CD14-positive monocyte (primary cell): ENCODE measurements around the gene UQCR10. TPM values are rescaled to one million over a fixed set of nuclear protein-coding genes. Genes with fewer than 3 reads are reported as not detected.
A peak's percentile ranks its signal among the peaks of the same experiment; 100 is the strongest.

ENCODE experiments used
- DNase-seq, 3 donors: peaks; one replicate each; pipeline ENCODE4 v3.0.0-alpha.2; 2011 to 2022
- H2AFZ ChIP-seq: 2 replicates; pipeline ENCODE4 v1.6.0; 2012; ENCODE audit warnings: mild to moderate bottlenecking, low read depth, low read length, inconsistent platforms; ENCODE audit not compliant: insufficient read depth, poor library complexity, severe bottlenecking
- H3K27ac ChIP-seq, 2 donors: 1 replicate in 1 of 2; 2 replicates in 1 of 2; pipeline ENCODE4 v1.5.1; 2012 to 2013; ENCODE audit warnings: low read length in 2 of 2, control low read depth in 1 of 2, inconsistent platforms in 1 of 2, low read depth in 1 of 2, mild to moderate bottlenecking in 1 of 2
- H3K27me3 ChIP-seq, 2 donors: one replicate each; pipeline versions ENCODE4 v1.6.0 to v1.6.1; 2011 to 2013; ENCODE audit warnings: low read length in 2 of 2; ENCODE audit not compliant: control insufficient read depth in 2 of 2, insufficient read depth in 2 of 2
- H3K36me3 ChIP-seq, 2 donors: replicated peaks in 1 of 2; 1 replicate in 1 of 2; 2 replicates in 1 of 2; pipeline versions ENCODE4 v1.5.1 to v1.6.1; 2012 to 2013; ENCODE audit warnings: low read length in 2 of 2, control low read depth in 1 of 2, inconsistent platforms in 1 of 2, mild to moderate bottlenecking in 1 of 2; ENCODE audit not compliant: insufficient read depth in 2 of 2, control insufficient read depth in 1 of 2
- H3K4me1 ChIP-seq, 2 donors: 1 replicate in 1 of 2; 2 replicates in 1 of 2; pipeline versions ENCODE4 v1.5.1 to v1.6.1; 2012 to 2013; ENCODE audit warnings: low read length in 2 of 2, control low read depth in 1 of 2, inconsistent platforms in 1 of 2, mild to moderate bottlenecking in 1 of 2, moderate library complexity in 1 of 2; ENCODE audit not compliant: insufficient read depth in 2 of 2, control insufficient read depth in 1 of 2
- H3K4me2 ChIP-seq: replicated peaks from 2 replicates; pipeline ENCODE3; 2012; ENCODE audit warnings: low read length, moderate library complexity, mild to moderate bottlenecking; ENCODE audit not compliant: poor library complexity, severe bottlenecking; ENCODE audit errors: extremely low read depth
- H3K4me3 ChIP-seq, 3 experiments: fragments of 200-600 bp in 1 of 3; sonication (generic) in 1 of 3; replicated peaks in 1 of 3; 1 replicate in 2 of 3; 2 replicates in 1 of 3; pipeline ENCODE4 v1.5.1; 2011 to 2013; ENCODE audit warnings: low read length in 3 of 3, mild to moderate bottlenecking in 3 of 3, control low read depth in 2 of 3, low read depth in 2 of 3, inconsistent platforms in 1 of 3, moderate library complexity in 1 of 3
- H3K79me2 ChIP-seq: 2 replicates; pipeline ENCODE4 v1.6.0; 2012; ENCODE audit warnings: mild to moderate bottlenecking, control low read depth, inconsistent platforms, low read length, moderate library complexity; ENCODE audit not compliant: insufficient read depth
- H3K9ac ChIP-seq: 2 replicates; pipeline ENCODE4 v1.6.0; 2017; ENCODE audit warnings: low read length, mild to moderate bottlenecking; ENCODE audit not compliant: insufficient read depth, poor library complexity, severe bottlenecking
- H3K9me3 ChIP-seq, 2 donors: replicated peaks in 1 of 2; 1 replicate in 1 of 2; 2 replicates in 1 of 2; pipeline versions ENCODE4 v1.5.1 to v1.6.1; 2012 to 2013; ENCODE audit warnings: low read length in 2 of 2, control low read depth in 1 of 2; ENCODE audit not compliant: control insufficient read depth in 1 of 2, insufficient read depth in 1 of 2
- H4K20me1 ChIP-seq: 2 replicates; pipeline ENCODE4 v1.6.0; 2012; ENCODE audit warnings: mild to moderate bottlenecking, low read length, control low read depth, moderate library complexity; ENCODE audit not compliant: insufficient read depth
- H3K27ac Mint-ChIP-seq, 7 donors: one replicate each; pipeline ENCODE4 v1.8.0; 2020; ENCODE audit warnings: mild to moderate bottlenecking in 7 of 7, mixed read lengths in 7 of 7, moderate library complexity in 6 of 7, inconsistent platforms in 2 of 7
- H3K27me3 Mint-ChIP-seq, 3 donors: one replicate each; pipeline ENCODE4 v1.8.0; 2021 to 2022; ENCODE audit warnings: low read depth in 3 of 3, mild to moderate bottlenecking in 3 of 3, mixed read lengths in 3 of 3, moderate library complexity in 3 of 3, inconsistent platforms in 1 of 3
- H3K36me3 Mint-ChIP-seq, 2 donors: one replicate each; pipeline ENCODE4 v1.8.0; 2020; ENCODE audit warnings: mixed read lengths in 2 of 2, inconsistent platforms in 1 of 2, mild to moderate bottlenecking in 1 of 2
- H3K4me1 Mint-ChIP-seq: one replicate; pipeline ENCODE4 v1.8.0; 2020; ENCODE audit warnings: mild to moderate bottlenecking, mixed read lengths
- H3K4me3 Mint-ChIP-seq, 2 donors: one replicate each; pipeline ENCODE4 v1.8.0; 2020; ENCODE audit warnings: mild to moderate bottlenecking in 2 of 2, mixed read lengths in 2 of 2, moderate library complexity in 1 of 2
- H3K9me3 Mint-ChIP-seq, 7 donors: one replicate each; pipeline ENCODE4 v1.8.0; 2020 to 2022; ENCODE audit warnings: mixed read lengths in 7 of 7, mild to moderate bottlenecking in 6 of 7, moderate library complexity in 6 of 7, inconsistent platforms in 2 of 7
- CTCF ChIP-seq: fragments of 200-600 bp; IDR thresholded peaks from one replicate; pipeline ENCODE4 v1.8.0; 2022; ENCODE audit warnings: antibody characterized with exemption, mild to moderate bottlenecking
- WGBS: methylation state at CpG from one replicate; pipeline ENCODE4 v1.1.5; 2013; ENCODE audit warnings: missing lambda C conversion rate; ENCODE audit not compliant: insufficient coverage; 5-methylcytosine and 5-hydroxymethylcytosine counted together
- intact Hi-C, 2 donors: fragments of 100-400 bp; cut with micrococcal nuclease; formaldehyde crosslinking; loops; one replicate each; pipeline versions ENCODE4 v1.15.0 to v1.15.1; 2023
- polyA plus RNA-seq, 3 donors: library from polyadenylated mRNA; depleted of rRNA in 1 of 3; unstranded in 2 of 3; stranded (reverse) in 1 of 3; fragments of 300-500 nt in 2 of 3; fragments of >200 nt in 1 of 3; fragmentation: Illumina TruSeq in 2 of 3; gene quantifications; 1 replicate in 2 of 3; 2 replicates in 1 of 3; pipeline ENCODE4 v1.2.3, GENCODE V29; 2012 to 2021

Gene UQCR10
- polyA plus RNA-seq, 3 donors: 99.0 to 314 (median 287) TPM

- no peaks in the 10 kb centered on the region for H3K79me2 ChIP-seq
- no peak overlapping the region for H3K4me2 ChIP-seq
- intact Hi-C loops: no loop called here
Observed at GRCh38 chr22:29780220-29780619, 13.1 kb downstream of the UQCR10 start.

GRCh38 chr22:29780748-29781676 lies 13.8 kb downstream of the UQCR10 start:
- no peak overlapping the region for H3K9ac ChIP-seq
- H3K79me2 ChIP-seq: no peaks in the 10 kb centered on the region
- no peak for DNase-seq
- no peaks in the 10 kb centered on the region for H3K9me3 ChIP-seq
- no peak for TF ChIP-seq CTCF
- Mint-ChIP-seq H3K4me3 (no peak overlapping the region), H3K36me3 (no peaks in the 10 kb centered on the region), H3K27ac (peak overlapping the region in 1 of 7 donors; percentile 1), H3K27me3 (peaks cover 0 to 3% (median 0%) of the 10 kb centered on the region in 3 donors), H3K4me1 (peaks cover 8% of the 10 kb centered on the region), H3K9me3 (no peaks in the 10 kb centered on the region)
- peaks cover 0 to 4% of the 10 kb centered on the region in 2 donors for H3K4me1 ChIP-seq
- intact Hi-C loops: no loop called here
- no peak overlapping the region for H3K4me3 ChIP-seq
- H2AFZ ChIP-seq: no peak overlapping the region
- no peaks in the 10 kb centered on the region for H3K36me3 ChIP-seq
- H3K27me3 ChIP-seq: no peaks in the 10 kb centered on the region
- no peaks in the 10 kb centered on the region for H4K20me1 ChIP-seq
- H3K27ac ChIP-seq: no peak overlapping the region
- H3K4me2 ChIP-seq: no peak overlapping the region
- 70% methylated on average over 7 of the region's 8 CpGs for WGBS

More at GRCh38 chr22:29780220-29780619, 13.1 kb downstream of the UQCR10 start:
- H3K9me3 Mint-ChIP-seq: no peaks in the 10 kb centered on the region
- Histone ChIP-seq H3K4me1 (peaks cover 0 to 4% of the 10 kb centered on the region in 2 donors), H3K9me3 (no peaks in the 10 kb centered on the region), H3K27me3 (no peaks in the 10 kb centered on the region), H3K9ac (no peak overlapping the region), H3K36me3 (no peaks in the 10 kb centered on the region), H4K20me1 (no peaks in the 10 kb centered on the region), H3K4me3 (no peak overlapping the region), H2AFZ (no peak overlapping the region), H3K27ac (no peak overlapping the region)
- H3K27me3 Mint-ChIP-seq: peaks cover 0 to 3% (median 2%) of the 10 kb centered on the region in 3 donors
- 100% methylated on average over 1 of the region's 5 CpGs for WGBS
- H3K4me3 Mint-ChIP-seq: no peak overlapping the region
- H3K27ac Mint-ChIP-seq: no peak overlapping the region
- no peak for TF ChIP-seq CTCF
- DNase-seq: no peak
- H3K4me1 Mint-ChIP-seq: peaks cover 8% of the 10 kb centered on the region
- H3K36me3 Mint-ChIP-seq: no peaks in the 10 kb centered on the region
